ENCODE results near the gene KLHL9. TPM values are rescaled to one million over a fixed set of nuclear protein-coding genes. Genes with fewer than 3 reads are reported as not detected.

Gene KLHL9
- total and polyA plus RNA-seq, 2 donors (not counting 1 experiment from before 2014, with no cell fraction given), result 4.3 to 17.6 TPM

DNA sequence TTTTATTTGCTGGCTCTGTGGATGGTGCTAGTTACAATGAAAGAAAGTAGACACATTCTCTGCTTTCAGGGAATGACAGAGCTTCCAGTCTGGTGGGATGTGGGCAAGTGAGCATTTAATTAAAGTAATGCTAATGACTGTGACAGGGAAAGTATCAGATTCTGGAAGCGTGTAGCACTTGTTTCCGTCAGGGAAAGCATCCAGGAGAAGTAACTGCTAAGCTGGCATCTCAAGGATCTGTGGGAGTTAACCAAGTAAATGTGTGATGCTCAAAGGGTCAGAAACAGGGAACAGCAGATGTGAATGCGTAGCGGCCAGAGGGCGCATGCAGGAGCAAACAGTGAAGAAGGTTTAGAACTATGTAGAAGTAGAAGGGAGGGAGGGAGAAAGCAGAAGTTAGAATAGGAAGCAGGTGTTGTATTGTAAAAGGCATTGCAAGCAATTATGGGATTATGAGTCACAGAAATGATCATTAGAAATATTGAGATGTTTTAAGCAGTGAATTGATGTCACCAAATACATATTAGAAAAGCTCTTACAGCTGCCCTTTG, 12.2 kb downstream of the KLHL9 start:
- intact Hi-C loops (cut with micrococcal nuclease), result no loop called here
- no peak overlapping the region for H3K27ac Mint-ChIP-seq

DNA sequence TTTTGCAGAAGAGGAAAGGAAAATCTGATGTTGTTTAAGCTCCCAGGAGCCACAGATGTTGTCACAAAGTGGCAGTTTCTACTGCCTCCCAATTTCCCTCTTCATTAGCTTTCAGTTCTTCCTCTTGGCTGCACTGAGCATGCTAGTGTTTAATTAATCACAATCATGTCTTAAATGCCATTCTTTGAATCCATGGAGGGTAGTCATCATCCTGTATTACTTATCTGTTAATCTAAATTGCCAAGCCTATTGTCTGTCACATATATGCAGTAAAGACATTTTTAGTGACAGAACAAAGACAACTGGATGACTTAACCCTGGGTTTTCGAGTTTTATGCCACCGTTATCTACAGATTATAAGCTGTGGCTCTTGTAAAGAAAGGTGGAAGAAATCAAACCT, 14.7 kb downstream of the KLHL9 start:
- H3K79me2 ChIP-seq (ENCODE audit: control insufficient read depth, insufficient read depth, low read length), result no peaks in the 10 kb centered on the region
- H3K9me3 ChIP-seq (ENCODE audit: control extremely low read depth in 1 of 3, control insufficient read depth in 2 of 3, insufficient read depth in 1 of 3, low read length in 2 of 3), result no peaks in the 10 kb centered on the region
- TF ChIP-seq, protein P1, sequence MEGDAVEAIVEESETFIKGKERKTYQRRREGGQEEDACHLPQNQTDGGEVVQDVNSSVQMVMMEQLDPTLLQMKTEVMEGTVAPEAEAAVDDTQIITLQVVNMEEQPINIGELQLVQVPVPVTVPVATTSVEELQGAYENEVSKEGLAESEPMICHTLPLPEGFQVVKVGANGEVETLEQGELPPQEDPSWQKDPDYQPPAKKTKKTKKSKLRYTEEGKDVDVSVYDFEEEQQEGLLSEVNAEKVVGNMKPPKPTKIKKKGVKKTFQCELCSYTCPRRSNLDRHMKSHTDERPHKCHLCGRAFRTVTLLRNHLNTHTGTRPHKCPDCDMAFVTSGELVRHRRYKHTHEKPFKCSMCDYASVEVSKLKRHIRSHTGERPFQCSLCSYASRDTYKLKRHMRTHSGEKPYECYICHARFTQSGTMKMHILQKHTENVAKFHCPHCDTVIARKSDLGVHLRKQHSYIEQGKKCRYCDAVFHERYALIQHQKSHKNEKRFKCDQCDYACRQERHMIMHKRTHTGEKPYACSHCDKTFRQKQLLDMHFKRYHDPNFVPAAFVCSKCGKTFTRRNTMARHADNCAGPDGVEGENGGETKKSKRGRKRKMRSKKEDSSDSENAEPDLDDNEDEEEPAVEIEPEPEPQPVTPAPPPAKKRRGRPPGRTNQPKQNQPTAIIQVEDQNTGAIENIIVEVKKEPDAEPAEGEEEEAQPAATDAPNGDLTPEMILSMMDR (IDR thresholded peaks at IDR 0.05), result no peak
- no peak for TF ChIP-seq EZH2 (IDR thresholded peaks at IDR 0.05; ENCODE audit: borderline replicate concordance, insufficient read depth, low read depth, low read length, poor library complexity, severe bottlenecking)
- ChIA-PET CTCF (interaction anchor here (0.9 to 10.2 kb wide), 4 partner anchors 11 to 389 kb away, joined by 3 to 92 read pairs (median 4); no protein-coding TSS in a partner anchor), POLR2A (no interaction called here)
- no peak overlapping the region for H3K4me3 ChIP-seq (ENCODE audit: control extremely low read depth in 1 of 5, extremely low read depth in 1 of 5, insufficient read depth in 1 of 5, low read depth in 2 of 5, low read length in 4 of 5)
- intact Hi-C loops (cut with micrococcal nuclease), result loop anchor here (2.0 kb wide), 1 partner anchor 14 kb away; the partner anchor contains the start of gene KLHL9
- H3K27ac ChIP-seq (ENCODE audit: low read length in 2 of 2), result no peak overlapping the region
- H3K27me3 Mint-ChIP-seq, result no peaks in the 10 kb centered on the region
- H3K27me3 ChIP-seq (replicated peaks in 1 of 4; ENCODE audit: control extremely low read depth in 1 of 4, control insufficient read depth in 3 of 4, insufficient read depth in 4 of 4, low read length in 3 of 4), result no peaks in the 10 kb centered on the region
- 92% methylated on average over 2 of the region's 2 CpGs for WGBS (ENCODE audit: insufficient coverage)
- H3K4me1 ChIP-seq (ENCODE audit: control insufficient read depth in 2 of 2, insufficient read depth in 2 of 2, low read length in 2 of 2), result no peaks in the 10 kb centered on the region
- no peaks in the 10 kb centered on the region for H4K20me1 ChIP-seq (ENCODE audit: control insufficient read depth, insufficient read depth, low read length, poor library complexity, severe bottlenecking)
- H3K4me3 Mint-ChIP-seq, result no peak overlapping the region
- H3K9me3 Mint-ChIP-seq (ENCODE audit: insufficient read depth), result no peaks in the 10 kb centered on the region
- no peak overlapping the region for H3K9ac ChIP-seq (ENCODE audit: low read length)
- peaks cover 4% of the 10 kb centered on the region for H3K4me1 Mint-ChIP-seq
- peaks cover 0 to 11% of the 10 kb centered on the region in 2 experiments for H3K36me3 ChIP-seq (replicated peaks in 1 of 2; ENCODE audit: control extremely low read depth in 1 of 2, control insufficient read depth in 1 of 2, extremely low read depth in 1 of 2, insufficient read depth in 2 of 2, low read length in 1 of 2)
- no peak overlapping the region for H3K27ac Mint-ChIP-seq
- ATAC-seq (ENCODE audit: low read depth) (no peak), DNase-seq (no peak)
- no peak overlapping the region for H2AFZ ChIP-seq (ENCODE audit: insufficient read depth, low read depth, low read length, poor library complexity, severe bottlenecking)
- no peak overlapping the region for H3K4me2 ChIP-seq (replicated peaks; ENCODE audit: low read depth, low read length, poor library complexity, severe bottlenecking)

More for the DNA sequence above, 12.2 kb downstream of the KLHL9 start:
- Histone ChIP-seq H4K20me1 (ENCODE audit: control insufficient read depth, insufficient read depth, low read length, poor library complexity, severe bottlenecking) (peaks cover 18% of the 10 kb centered on the region), H3K79me2 (ENCODE audit: control insufficient read depth, insufficient read depth, low read length) (peaks cover 5% of the 10 kb centered on the region), H3K9ac (ENCODE audit: low read length) (no peak overlapping the region), H2AFZ (ENCODE audit: insufficient read depth, low read depth, low read length, poor library complexity, severe bottlenecking) (no peak overlapping the region), H3K27ac (ENCODE audit: low read length in 2 of 2) (no peak overlapping the region), H3K36me3 (replicated peaks in 1 of 2; ENCODE audit: control extremely low read depth in 1 of 2, control insufficient read depth in 1 of 2, extremely low read depth in 1 of 2, insufficient read depth in 2 of 2, low read length in 1 of 2) (peaks cover 0 to 11% of the 10 kb centered on the region in 2 experiments), H3K9me3 (ENCODE audit: control extremely low read depth in 1 of 3, control insufficient read depth in 2 of 3, insufficient read depth in 1 of 3, low read length in 2 of 3) (no peaks in the 10 kb centered on the region), H3K27me3 (replicated peaks in 1 of 4; ENCODE audit: control extremely low read depth in 1 of 4, control insufficient read depth in 3 of 4, insufficient read depth in 4 of 4, low read length in 3 of 4) (no peaks in the 10 kb centered on the region), H3K4me3 (ENCODE audit: control extremely low read depth in 1 of 5, extremely low read depth in 1 of 5, insufficient read depth in 1 of 5, low read depth in 2 of 5, low read length in 4 of 5) (no peak overlapping the region), H3K4me2 (replicated peaks; ENCODE audit: low read depth, low read length, poor library complexity, severe bottlenecking) (no peak overlapping the region), H3K4me1 (ENCODE audit: control insufficient read depth in 2 of 2, insufficient read depth in 2 of 2, low read length in 2 of 2) (no peaks in the 10 kb centered on the region)
- H3K27me3 Mint-ChIP-seq, result no peaks in the 10 kb centered on the region
- DNase-seq (no peak), ATAC-seq (ENCODE audit: low read depth) (no peak)
- 80% methylated on average over 5 of the region's 5 CpGs for WGBS (ENCODE audit: insufficient coverage)
- no peaks in the 10 kb centered on the region for H3K9me3 Mint-ChIP-seq (ENCODE audit: insufficient read depth)
- CTCF ChIA-PET, result interaction anchor here (0.6 to 10.2 kb wide), 8 partner anchors 10 to 468 kb away, joined by 3 to 159 read pairs (median 4); no protein-coding TSS in a partner anchor
- H3K4me1 Mint-ChIP-seq, result peaks cover 9% of the 10 kb centered on the region
- H3K4me3 Mint-ChIP-seq, result no peak overlapping the region
- TF ChIP-seq, protein P1 (IDR thresholded peaks at IDR 0.05), result no peak
- no peak for TF ChIP-seq EZH2 (IDR thresholded peaks at IDR 0.05; ENCODE audit: borderline replicate concordance, insufficient read depth, low read depth, low read length, poor library complexity, severe bottlenecking)
- POLR2A ChIA-PET, result no interaction called here

All from B cell (primary cell).